Right lobe of liver (tissue), 6 donors: ENCODE results near the gene KSR2. TPM values are rescaled to one million over a fixed set of nuclear protein-coding genes. Genes with fewer than 3 reads are reported as not detected.
A peak's percentile ranks its signal among the peaks of the same experiment; 100 is the strongest.

Source experiments
- ATAC-seq, 4 donors: fragments of 200-7000 bp; cut with Tn5 transposase; one replicate each; pipeline ENCODE4 v1.9.1; 2020; ENCODE audit warnings: mild to moderate bottlenecking in 4 of 4, moderate library complexity in 4 of 4
- DNase-seq, 3 donors: peaks; one replicate each; pipeline ENCODE4 v3.0.0-alpha.2; 2020
- H3K27ac ChIP-seq, 3 donors: fragments of 200-600 bp; one replicate each; pipeline ENCODE4 v1.8.0; 2022
- H3K27me3 ChIP-seq, 2 donors: fragments of 200-600 bp; one replicate each; pipeline ENCODE4 v1.8.0; 2022
- H3K36me3 ChIP-seq, 4 donors: fragments of 200-600 bp; sonication (generic) in 1 of 4; one replicate each; pipeline versions ENCODE4 v1.5.1 to v1.8.0; 2017 to 2022; ENCODE audit warnings: control low read depth in 1 of 4
- H3K4me1 ChIP-seq, 4 donors: fragments of 200-600 bp; sonication (generic) in 1 of 4; one replicate each; pipeline versions ENCODE4 v1.5.1 to v1.8.0; 2017 to 2022; ENCODE audit warnings: control low read depth in 1 of 4
- H3K4me3 ChIP-seq, 3 donors: fragments of 200-600 bp; one replicate each; pipeline ENCODE4 v1.8.0; 2022
- H3K9me3 ChIP-seq, 4 donors: fragments of 200-600 bp; sonication (generic) in 1 of 4; one replicate each; pipeline versions ENCODE4 v1.5.1 to v1.8.0; 2017 to 2022; ENCODE audit warnings: control low read depth in 1 of 4
- POLR2A ChIP-seq: fragments of 450-650 bp; IDR thresholded peaks from one replicate; pipeline ENCODE4 v1.6.1; 2017; ENCODE audit warnings: antibody characterized with exemption, mild to moderate bottlenecking
- WGBS: methylation state at CpG from one replicate; pipeline ENCODE4 v1.1.6; 2018; ENCODE audit warnings: low coverage, low lambda C conversion rate; ENCODE audit not compliant: insufficient coverage; ENCODE audit errors: missing lambda C conversion rate; 5-methylcytosine and 5-hydroxymethylcytosine counted together
- intact Hi-C, 2 donors: fragments of 100-400 bp; cut with DNase I; formaldehyde crosslinking; loops; one replicate each; pipeline versions ENCODE4 v1.11.2 to v1.14.1; 2022
- total RNA-seq, 6 experiments: library from RNA; depleted of rRNA in 2 of 6; stranded (reverse); fragments of >200 nt in 2 of 6; fragmentation: NEBNext Ultra II Directional in 3 of 6; extraction: Animal tissue kit (Norgen Biotek cat#: 25700) in 3 of 6; gene quantifications; one replicate each; pipeline versions ENCODE4 v1.1.0 to v1.2.4, GENCODE V29; 2016 to 2023
- TF ChIP-seq, protein P1 (sequence below), 4 donors: fragments of 200-600 bp in 3 of 4; fragments of 450-650 bp in 1 of 4; IDR thresholded peaks; one replicate each; pipeline versions ENCODE4 v1.5.1 to v1.8.0; 2016 to 2022; ENCODE audit warnings: antibody characterized with exemption in 4 of 4, mild to moderate bottlenecking in 2 of 4
- donor health status: DM: no; HTN: yes; CAD: no.
- donor health status: DM: no; HTN: no; CAD: no.
- donor health status: DM: no; HTN: no; CAD: no.
- donor health status: DM: no; HTN: yes; CAD: no.
- donor health status: DM: no; HTN: yes; CAD: no.

KSR2 gene
- total RNA-seq, 6 experiments from 2014 or later, result 0.02 to 0.07 (median 0.02) TPM; not detected in 2

DNA sequence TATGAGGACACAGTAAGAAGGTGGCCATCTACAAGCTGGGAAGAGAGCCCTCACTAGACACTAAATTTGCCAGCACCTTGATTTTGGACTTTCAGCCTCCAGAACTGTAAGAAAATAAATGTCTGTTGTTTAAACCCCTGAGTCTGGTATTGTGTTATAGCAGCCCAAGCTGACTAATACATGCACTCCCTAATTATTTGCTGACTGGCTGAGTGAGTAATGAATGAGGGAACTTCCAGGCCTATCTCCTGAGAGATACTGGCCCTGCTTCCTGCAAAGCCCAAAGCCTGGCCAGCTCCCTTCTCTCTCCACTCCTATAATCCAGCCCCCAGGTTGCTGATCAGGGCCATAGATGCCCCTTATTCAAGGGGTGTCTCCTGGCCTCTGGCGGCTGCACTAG is 487.3 kb downstream of the KSR2 start:
- intact Hi-C loops, result no loop called here
- DNase-seq (no peak), ATAC-seq (no peak)
- no CpG with 5 or more reads among the region's 1 CpG for WGBS
- no peaks in the 10 kb centered on the region for H3K27me3 ChIP-seq
- TF ChIP-seq POLR2A, result no peak
- TF ChIP-seq, protein P1, sequence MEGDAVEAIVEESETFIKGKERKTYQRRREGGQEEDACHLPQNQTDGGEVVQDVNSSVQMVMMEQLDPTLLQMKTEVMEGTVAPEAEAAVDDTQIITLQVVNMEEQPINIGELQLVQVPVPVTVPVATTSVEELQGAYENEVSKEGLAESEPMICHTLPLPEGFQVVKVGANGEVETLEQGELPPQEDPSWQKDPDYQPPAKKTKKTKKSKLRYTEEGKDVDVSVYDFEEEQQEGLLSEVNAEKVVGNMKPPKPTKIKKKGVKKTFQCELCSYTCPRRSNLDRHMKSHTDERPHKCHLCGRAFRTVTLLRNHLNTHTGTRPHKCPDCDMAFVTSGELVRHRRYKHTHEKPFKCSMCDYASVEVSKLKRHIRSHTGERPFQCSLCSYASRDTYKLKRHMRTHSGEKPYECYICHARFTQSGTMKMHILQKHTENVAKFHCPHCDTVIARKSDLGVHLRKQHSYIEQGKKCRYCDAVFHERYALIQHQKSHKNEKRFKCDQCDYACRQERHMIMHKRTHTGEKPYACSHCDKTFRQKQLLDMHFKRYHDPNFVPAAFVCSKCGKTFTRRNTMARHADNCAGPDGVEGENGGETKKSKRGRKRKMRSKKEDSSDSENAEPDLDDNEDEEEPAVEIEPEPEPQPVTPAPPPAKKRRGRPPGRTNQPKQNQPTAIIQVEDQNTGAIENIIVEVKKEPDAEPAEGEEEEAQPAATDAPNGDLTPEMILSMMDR (IDR thresholded peaks at IDR 0.05), result no peak
- no peak overlapping the region for H3K27ac ChIP-seq
- H3K4me3 ChIP-seq, result no peak overlapping the region
- no peaks in the 10 kb centered on the region for H3K4me1 ChIP-seq
- no peaks in the 10 kb centered on the region for H3K9me3 ChIP-seq
- no peaks in the 10 kb centered on the region for H3K36me3 ChIP-seq

DNA sequence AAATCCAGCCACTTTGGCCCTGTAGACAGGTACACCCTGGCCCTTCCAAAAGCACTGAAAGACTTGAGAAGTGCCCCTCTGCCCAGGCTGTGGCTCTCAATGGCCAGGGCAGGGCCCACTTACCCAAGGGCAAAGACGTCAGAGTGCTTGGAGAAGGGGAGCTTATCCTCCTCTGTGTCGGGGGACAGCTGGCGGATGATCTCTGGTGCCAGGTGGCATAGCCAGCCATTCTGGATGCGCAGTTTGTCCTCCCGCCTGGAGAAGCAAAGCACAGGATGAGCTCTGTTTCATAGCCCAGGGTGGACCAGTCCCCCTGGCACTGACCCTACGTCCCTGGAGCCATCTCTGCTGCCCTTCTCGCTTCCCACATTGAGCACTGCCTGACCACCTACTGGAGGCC is 492.4 kb downstream of the KSR2 start:
- H3K27ac ChIP-seq, result no peak overlapping the region
- TF ChIP-seq, protein P1 (IDR thresholded peaks at IDR 0.05), result no peak
- no peak for TF ChIP-seq POLR2A
- DNase-seq (no peak), ATAC-seq (no peak)
- no peak overlapping the region for H3K4me3 ChIP-seq
- H3K9me3 ChIP-seq, result no peaks in the 10 kb centered on the region
- H3K36me3 ChIP-seq, result no peaks in the 10 kb centered on the region
- H3K4me1 ChIP-seq, result no peaks in the 10 kb centered on the region
- H3K27me3 ChIP-seq, result no peaks in the 10 kb centered on the region
- WGBS, result no CpG with 5 or more reads among the region's 7 CpGs
- intact Hi-C loops, result no loop called here

DNA sequence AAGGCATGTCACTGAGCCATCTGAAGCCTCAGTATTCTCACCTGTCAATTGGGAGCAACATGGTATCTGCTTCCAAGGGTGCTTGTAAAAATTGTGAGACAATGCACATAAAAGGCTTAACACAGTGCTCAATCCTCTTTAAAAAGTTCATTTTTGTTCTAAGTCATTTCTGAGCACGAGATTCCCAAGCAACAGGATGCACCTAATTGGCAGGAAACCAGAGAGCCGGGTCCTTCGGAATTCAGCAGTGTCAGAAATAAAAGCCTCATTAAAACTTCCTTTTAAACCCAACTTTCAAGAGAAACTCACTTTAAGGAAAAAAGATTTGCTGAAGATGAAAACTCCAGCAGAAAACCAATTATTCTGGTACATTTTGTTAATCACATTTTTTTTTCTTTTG is 494.9 kb downstream of the KSR2 start:
- Histone ChIP-seq H3K4me1 (no peaks in the 10 kb centered on the region), H3K27ac (no peak overlapping the region), H3K27me3 (no peaks in the 10 kb centered on the region), H3K9me3 (no peaks in the 10 kb centered on the region), H3K36me3 (no peaks in the 10 kb centered on the region), H3K4me3 (no peak overlapping the region)
- intact Hi-C loops, result no loop called here
- TF ChIP-seq, protein P1 (IDR thresholded peaks at IDR 0.05), result no peak
- no peak for TF ChIP-seq POLR2A
- no peak for DNase-seq
- ATAC-seq, result no peak
- WGBS, result 29% methylated on average over 3 of the region's 3 CpGs

DNA sequence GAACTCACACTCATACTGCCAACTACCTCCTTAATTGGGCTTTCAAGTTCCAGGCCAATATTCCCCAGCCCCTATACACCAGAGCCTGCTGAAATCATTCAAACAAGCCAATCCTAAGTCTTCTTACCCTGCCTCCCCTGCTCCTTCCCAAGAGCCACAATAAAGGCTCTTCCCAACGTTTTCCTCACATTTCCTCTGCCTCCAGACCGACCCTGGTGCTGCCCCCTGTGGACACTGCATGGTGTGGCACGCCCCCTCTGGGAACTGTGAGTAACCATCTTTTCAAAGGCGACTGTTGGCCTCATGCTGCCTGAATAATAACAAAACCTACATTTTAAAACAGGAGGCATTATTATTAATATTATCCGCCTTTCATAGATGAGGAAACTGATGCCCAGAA is 495.8 kb downstream of the KSR2 start:
- intact Hi-C loops, result no loop called here
- Histone ChIP-seq H3K9me3 (no peaks in the 10 kb centered on the region), H3K4me1 (no peaks in the 10 kb centered on the region), H3K27ac (no peak overlapping the region), H3K4me3 (no peak overlapping the region), H3K27me3 (no peaks in the 10 kb centered on the region), H3K36me3 (no peaks in the 10 kb centered on the region)
- ATAC-seq (peak; percentile 40 to 64 (median 46)), DNase-seq (no peak)
- TF ChIP-seq POLR2A, result no peak
- TF ChIP-seq, protein P1 (IDR thresholded peaks at IDR 0.05), result peak; percentile 29 to 45 (median 36)
- WGBS, result 41% methylated on average over 5 of the region's 5 CpGs

DNA sequence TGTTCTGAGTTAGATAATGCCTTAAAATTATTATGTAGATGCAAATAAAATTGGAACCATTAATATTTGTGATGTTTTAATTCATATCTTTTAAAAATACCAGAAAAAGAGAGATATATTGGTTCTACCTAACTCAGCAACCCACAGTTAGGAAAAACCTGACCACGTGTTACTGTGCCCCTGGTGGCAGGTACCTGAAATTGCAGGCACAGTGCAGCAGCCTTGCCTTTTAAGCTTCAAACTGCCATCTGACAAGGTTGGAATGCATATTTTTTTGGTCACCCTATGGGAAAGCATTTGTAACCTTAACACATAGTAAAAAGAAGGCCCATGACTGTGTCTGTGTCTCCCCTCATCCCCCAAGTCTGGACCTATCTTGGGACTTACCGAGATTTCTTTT is 498.0 kb downstream of the KSR2 start:
- intact Hi-C loops, result no loop called here
- no peaks in the 10 kb centered on the region for H3K36me3 ChIP-seq
- WGBS, result 49% methylated on average over 2 of the region's 2 CpGs
- DNase-seq (no peak), ATAC-seq (no peak)
- H3K9me3 ChIP-seq, result no peaks in the 10 kb centered on the region
- H3K4me3 ChIP-seq, result no peak overlapping the region
- no peak overlapping the region for H3K27ac ChIP-seq
- no peaks in the 10 kb centered on the region for H3K27me3 ChIP-seq
- peaks cover 0 to 4% (median 2%) of the 10 kb centered on the region in 4 donors for H3K4me1 ChIP-seq
- TF ChIP-seq POLR2A, result no peak
- TF ChIP-seq, protein P1 (IDR thresholded peaks at IDR 0.05), result peak in 2 of 4 donors; percentile 17 to 43
